Breast epithelium (tissue), 3 donors: ENCODE data around the gene SSH2.

Experiments used
- CTCF ChIP-seq, 3 donors: fragments of 450-650 bp; IDR thresholded peaks; one replicate each; pipeline ENCODE4 v1.5.1; 2016 to 2017; ENCODE audit warnings: antibody characterized with exemption in 3 of 3, mild to moderate bottlenecking in 3 of 3, moderate library complexity in 3 of 3
- POLR2A ChIP-seq: fragments of 450-650 bp; IDR thresholded peaks from one replicate; pipeline ENCODE4 v1.6.1; 2016; ENCODE audit warnings: antibody characterized with exemption, mild to moderate bottlenecking, moderate library complexity
- POLR2AphosphoS5 ChIP-seq, 3 donors: sonication (generic); formaldehyde crosslinking; IDR thresholded peaks; one replicate each; pipeline ENCODE4 v1.6.1; 2017; ENCODE audit warnings: antibody characterized with exemption in 3 of 3

- TF ChIP-seq POLR2A (no peak), CTCF (IDR thresholded peaks at IDR 0.05) (no peak), POLR2AphosphoS5 (IDR thresholded peaks at IDR 0.05) (no peak)
Observed at GRCh38 chr17:29864615-29865014, 65.4 kb downstream of the SSH2 start.
